GM18505 (cell line): ENCODE measurements around the gene GSK3B.
"Not testable (repeated sequence)": the region's sequence is repeated elsewhere in the genome, so short reads cannot be mapped to it uniquely, and the experiment has no call there.

Experiments used
- ATAC-seq: cut with Tn5 transposase; IDR thresholded peaks from one replicate; pipeline ENCODE4 v1.9.1; 2021; ENCODE audit not compliant: unreplicated experiment
- POLR2A ChIP-seq: IDR thresholded peaks from 4 replicates; pipeline ENCODE4 v1.6.1; 2011; ENCODE audit warnings: borderline replicate concordance; ENCODE audit not compliant: insufficient read depth, insufficient read length; ENCODE audit errors: extremely low read depth

Gene GSK3B

DNA sequence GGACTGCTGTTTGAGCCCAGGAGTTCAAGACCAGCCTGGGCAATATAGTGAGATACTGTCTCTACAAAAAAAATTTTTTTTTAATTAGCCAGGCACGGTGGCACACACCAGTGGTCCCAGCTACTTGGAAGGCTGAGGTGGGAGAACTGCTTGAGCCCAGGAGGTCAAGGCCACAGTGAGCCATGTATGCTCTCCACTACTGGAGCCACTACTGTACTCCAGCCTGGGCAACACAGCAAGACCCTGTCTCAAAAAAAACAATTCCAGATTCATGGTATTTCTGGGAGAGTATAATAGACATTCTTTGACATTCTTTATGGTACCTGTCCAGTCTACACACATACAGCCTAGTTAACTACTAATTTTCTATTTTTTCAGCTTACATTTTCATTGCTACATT lies 70.1 kb downstream of the GSK3B start:
- TF ChIP-seq POLR2A: no peak
- ATAC-seq: no peak

DNA sequence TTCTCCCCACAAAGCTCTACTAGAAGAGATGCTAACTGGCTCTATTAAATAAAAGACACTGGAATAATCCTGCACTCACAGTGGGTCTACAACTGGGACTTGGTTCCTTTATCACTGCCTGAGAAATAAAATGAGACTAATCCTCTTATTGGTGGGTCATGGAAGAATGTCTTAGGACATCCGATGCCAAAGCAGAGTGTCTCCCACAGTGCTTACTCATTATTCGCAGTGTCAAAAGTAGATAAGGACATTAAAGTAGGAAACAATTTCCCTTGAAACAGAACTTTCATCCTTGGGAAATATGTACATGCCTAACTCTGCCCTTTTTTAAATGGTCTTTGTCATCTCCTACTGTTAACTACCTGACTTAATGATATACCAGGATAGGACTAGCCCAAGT lies 71.5 kb downstream of the GSK3B start:
- no peak for TF ChIP-seq POLR2A
- ATAC-seq: no peak

DNA sequence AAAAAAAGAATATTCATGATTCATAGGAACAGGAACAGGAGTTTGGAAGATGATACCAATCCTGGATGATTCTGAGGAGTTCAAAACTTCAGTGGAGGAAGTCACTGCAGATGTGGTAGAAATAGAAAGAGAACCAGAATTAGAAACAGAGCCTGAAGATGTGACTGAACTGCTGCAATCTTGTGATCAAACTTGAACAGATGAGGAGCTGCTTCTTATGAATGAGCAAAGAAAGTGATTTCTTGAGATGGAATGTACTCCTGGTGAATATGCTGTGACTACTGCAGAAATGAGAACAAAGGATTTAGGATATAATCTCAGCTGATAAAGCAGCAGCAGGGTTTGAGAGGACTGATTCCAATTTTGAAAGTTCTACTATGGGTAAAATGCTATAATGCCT lies 72.7 kb downstream of the GSK3B start:
- no peak for ATAC-seq
- TF ChIP-seq POLR2A: no peak

DNA sequence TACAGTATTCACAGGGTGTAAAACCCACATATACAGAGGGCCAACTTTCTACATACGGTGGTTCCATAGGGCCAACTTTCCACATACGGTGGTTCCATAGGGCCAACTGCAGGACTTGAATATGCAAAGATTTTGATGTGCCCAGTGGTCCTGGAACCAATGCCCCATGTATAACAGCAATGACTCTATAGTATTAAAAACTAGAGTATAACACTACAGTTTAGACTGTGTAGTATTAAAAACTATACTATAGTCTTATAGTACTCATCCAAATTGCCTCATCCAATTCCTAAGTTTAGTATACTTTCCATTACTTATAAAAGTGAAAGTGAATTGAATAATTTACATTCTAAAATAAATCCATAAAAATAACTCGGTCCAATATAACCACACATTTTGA lies 75.9 kb downstream of the GSK3B start:
- ATAC-seq: no peak
- TF ChIP-seq POLR2A: no peak

DNA sequence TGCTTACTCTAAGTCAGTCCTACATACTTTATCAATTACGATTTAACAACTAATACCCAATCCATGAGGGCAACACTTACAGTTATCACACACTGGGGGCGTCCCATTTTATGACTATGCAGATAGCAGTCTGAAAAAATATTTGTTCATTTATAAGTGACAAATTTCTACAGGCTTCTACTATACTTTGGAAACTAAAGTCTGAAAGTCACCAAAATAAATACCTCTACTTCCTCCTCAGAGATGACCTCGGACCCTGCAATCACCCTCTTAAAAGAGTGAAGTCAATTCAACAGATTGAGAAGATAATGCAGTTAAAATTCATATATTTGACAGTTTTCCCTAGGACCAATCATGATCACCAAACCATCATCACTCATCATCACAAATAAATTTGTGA lies 76.6 kb downstream of the GSK3B start:
- ATAC-seq: no peak
- no peak for TF ChIP-seq POLR2A

DNA sequence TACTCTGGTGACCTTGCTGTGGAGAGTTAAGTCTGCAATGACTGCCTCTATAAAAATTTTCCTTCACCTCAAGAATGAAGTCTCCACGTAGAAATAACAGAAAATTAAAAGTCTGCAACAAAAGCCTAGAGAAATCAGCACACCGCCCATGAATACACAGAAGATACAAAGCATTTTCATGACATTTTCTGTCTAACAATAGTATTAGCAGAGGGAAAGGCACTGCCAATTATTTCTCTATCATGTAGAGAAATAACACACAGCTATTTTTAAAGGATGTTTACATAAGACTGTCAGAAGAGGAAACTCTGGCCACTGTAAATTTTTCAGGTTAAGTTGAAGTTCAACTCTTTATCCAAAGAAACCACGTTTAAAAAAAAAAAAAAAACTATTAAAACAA lies 80.8 kb downstream of the GSK3B start:
- no peak for TF ChIP-seq POLR2A
- ATAC-seq: no peak

DNA sequence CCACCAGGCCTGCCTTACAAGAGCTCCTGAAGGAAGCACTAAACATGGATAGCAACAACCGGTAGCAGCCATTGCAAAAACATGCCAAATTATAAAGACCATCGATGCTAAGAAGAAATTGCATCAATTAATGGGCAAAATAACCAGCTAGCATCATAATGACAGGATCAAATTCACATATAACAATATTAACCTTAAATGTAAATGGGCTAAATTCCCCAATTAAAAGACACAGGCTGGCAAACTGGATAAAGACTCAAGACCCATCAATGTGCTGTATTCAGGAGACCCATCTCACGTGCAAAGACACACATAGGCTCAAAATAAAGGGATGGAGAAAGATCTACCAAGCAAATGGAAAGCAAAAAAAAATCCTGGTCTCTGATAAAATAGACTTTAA lies 88.5 kb downstream of the GSK3B start:
- not testable (repeated sequence) for ATAC-seq

DNA sequence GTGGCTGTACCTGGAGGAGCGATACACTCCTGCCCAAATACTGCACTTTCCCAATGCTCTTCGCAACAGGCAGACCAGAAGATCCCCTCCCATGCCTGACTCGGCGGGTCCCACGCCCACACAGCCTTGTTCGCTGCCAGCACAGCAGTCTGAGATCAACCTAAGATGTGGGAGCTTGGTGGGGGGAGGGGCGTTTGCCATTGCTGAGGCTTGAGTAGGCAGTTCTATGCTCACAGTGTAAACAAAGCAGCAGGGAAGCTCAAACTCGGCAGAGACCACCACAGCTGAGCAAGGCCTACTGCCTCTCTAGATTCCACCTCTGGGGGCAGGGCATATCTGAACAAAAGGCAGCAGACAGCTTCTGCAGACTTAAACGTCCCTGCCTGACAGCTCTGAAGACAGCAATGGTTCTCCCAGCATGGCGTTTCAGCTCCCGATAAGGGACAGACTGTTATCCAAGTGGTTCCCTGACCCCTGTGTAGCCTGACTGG lies 90.2 kb downstream of the GSK3B start:
- not testable (repeated sequence) for ATAC-seq

DNA sequence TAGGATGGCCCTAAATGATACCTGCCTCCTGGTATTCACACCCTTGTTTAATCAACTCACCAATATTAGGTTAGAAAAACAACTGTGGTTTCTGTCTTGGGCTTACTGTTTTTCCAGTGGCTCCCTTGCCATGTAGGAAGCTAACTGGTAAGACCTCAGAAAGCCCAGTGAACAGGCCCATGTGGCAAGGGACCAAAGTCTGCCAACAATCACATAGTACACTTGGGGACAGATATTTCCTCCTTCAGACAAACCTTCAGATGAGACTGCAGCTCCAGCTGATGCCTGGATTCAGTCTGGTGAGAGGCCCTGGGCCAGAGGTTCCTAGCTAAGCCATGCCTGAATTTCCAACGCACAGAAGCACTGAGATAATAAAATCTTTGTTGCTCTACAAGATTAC lies 96.1 kb downstream of the GSK3B start:
- TF ChIP-seq POLR2A: no peak
- no peak for ATAC-seq

DNA sequence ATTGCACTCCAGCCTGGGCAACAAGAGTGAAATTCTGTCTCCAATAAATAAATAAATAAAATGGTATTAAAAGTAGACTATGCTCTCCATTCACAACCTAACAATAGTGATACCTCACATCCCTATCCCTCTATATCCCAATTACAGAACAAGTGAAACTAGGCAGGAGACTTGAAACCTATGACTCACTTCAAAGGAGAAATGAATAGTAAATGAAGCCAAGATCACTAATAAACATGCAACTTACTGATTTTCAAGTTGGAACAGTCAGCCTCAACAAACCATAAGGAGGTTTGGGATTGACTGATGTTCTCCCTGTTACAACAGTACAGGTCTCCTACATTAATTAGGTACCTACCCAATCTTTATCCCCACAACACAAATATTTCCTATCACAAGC lies 103.4 kb downstream of the GSK3B start:
- TF ChIP-seq POLR2A: no peak
- ATAC-seq: no peak

DNA sequence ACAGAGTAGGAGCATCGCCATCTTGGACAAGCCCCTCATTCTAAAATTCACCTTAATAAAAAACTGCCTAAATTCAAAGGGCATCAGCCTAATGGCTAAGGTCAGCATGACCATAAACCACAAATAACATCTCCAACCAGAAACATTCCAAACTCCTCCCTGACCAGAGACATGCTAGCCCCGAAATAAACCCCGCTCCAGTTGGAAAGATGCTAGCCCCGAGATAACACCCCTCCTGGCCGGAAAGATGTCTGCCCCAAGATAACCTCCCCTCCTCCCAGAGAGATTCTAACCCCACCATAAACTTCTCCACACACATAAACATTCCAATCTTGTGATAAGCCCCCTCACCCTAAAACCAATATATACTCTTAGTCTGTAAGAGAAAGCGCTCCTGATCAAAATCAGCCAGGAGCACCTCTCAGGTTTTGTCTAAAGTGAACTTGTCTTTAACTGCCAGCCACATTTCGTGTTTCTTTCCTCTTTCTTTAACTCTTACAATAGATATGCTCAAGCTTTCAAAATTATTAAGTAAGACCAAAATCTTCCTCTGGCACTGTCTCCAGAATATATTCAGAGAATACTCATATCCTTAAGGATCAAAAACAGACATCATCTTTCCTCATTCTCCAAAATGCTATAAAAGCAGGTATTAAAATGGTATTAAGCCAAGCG lies 104.1 kb downstream of the GSK3B start:
- no peak for ATAC-seq
- no peak for TF ChIP-seq POLR2A

DNA sequence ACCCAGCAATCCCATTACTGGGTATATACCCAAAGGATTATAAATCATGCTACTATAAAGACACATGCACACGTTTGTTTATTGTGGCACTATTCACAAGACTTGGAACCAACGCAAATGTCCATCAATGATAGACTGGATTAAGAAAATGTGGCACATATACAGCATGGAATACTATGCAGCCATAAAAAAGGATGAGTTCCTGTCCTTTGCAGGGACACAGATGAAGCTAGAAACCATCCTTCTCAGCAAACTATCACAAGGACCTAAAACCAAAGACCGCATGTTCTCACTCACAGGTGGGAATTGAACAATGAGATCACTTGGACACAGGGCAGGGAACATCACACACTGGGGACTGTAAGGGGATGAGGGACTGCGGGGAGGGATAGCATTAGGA lies 107.4 kb downstream of the GSK3B start:
- not testable (repeated sequence) for ATAC-seq

DNA sequence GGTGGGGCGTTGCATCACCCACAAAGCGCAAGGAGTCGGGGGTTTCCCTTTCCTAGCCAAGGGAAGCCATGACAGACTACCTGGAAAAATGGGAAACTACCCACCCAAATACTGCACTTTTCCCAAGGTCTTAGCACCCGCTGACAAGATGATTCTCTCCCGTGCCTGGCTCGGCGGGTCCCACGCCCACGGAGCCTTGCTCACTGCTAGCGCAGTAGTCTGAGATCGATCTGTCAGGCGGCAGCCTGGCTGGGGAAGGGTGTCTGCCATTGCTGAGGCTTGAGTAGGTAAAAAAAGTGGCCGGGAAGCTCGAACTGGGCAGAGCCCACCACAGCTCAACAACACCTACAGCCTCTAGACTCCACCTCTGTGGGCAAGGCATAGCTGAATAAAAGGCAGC lies 112.9 kb downstream of the GSK3B start:
- ATAC-seq: no peak
- no peak for TF ChIP-seq POLR2A

DNA sequence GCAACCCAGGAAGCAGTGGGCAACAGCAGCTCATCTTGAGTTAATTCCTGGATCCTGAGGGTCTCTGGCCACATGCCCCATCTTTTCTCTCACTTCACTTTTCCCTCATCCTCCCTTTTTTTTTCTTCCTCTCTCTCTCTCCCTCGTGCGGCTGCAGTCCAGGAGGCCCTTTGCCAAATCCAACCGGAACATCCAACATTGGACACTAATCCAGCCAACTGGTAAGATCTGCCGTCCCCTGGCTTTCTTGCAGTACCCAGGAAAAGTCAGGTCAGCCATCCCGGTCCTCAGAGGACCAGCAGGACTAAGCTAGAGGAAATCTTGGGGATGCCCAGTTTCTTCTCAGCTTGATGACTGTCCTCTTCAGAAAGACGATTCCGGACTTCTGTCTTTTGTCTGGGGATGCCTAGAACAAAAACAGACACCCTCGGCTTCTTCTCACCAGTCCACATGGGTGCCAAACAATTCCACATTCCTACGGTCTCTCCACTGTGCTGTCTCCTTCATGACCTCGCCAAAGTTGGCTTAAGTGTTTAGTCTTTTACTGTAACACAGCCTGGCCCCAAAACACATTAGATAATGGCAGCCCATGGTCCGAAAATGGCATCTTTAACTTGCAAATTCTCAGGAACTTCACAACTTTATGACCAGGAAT lies 115.6 kb downstream of the GSK3B start:
- TF ChIP-seq POLR2A: no peak
- ATAC-seq: no peak

DNA sequence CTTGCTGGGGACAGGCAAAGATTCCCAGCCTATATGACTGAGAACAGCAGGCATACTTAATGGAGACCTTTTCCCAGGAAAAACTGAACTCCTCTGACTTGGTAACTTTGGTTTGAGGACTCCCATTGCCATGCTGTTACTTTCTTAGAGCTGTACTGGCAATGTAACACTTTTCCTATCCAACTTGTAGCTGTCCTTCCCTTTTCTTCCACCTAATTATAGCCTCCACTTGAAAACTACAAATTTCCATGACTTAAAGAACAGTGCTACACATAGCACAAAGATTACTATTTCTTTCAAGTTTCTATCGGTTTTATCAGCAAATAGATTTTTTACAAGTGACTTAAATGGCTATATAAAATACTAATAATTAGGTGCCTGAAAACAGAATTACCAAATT lies 116.9 kb downstream of the GSK3B start:
- no peak for TF ChIP-seq POLR2A
- no peak for ATAC-seq
